GM19193 (cell line): ENCODE measurements around the gene NOS2.

Experiments used
- POLR2A ChIP-seq: IDR thresholded peaks from 4 replicates; pipeline ENCODE4 v1.6.1; 2011; ENCODE audit not compliant: insufficient read depth, insufficient read length; ENCODE audit errors: extremely low read depth

The NOS2 gene

DNA sequence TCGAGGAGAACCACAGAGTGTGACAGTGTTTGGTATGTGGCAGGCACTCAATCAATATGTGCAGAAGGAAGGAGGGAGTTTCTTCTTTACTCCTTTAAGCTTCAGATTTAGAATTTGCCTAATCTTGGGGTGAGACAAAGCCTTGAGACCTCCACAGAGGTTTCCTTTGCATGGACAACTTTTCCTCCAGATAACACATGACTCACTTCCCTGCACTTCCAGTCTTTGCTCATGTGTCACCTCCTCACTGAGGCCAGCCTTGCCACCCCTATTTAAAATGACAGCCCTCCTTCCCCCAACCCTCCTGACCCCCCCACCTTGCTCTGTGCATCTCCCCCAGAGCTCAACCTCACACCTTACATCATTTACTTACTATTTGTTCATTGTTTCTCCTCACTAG is 17.4 kb upstream of the NOS2 start:
- no peak for TF ChIP-seq POLR2A

DNA sequence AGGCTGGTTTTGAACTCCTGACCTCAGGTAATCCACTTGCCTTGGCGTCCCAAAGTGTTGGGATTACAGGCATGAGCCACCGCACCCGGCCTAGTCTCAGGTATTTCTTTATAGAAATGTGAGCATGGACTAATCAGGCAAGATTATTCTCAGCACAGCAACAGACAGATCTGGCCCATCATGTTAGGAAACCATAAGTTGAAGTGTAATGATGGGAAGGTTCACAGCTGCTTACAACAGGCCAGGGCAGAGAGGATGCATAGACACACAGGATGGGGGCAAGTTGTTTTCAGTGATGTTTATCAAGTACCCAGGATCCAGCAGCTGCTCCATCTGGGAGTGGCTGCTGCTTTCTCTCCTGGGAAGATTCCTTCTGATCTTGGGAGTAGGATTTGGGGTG is 16.6 kb upstream of the NOS2 start:
- TF ChIP-seq POLR2A: no peak

DNA sequence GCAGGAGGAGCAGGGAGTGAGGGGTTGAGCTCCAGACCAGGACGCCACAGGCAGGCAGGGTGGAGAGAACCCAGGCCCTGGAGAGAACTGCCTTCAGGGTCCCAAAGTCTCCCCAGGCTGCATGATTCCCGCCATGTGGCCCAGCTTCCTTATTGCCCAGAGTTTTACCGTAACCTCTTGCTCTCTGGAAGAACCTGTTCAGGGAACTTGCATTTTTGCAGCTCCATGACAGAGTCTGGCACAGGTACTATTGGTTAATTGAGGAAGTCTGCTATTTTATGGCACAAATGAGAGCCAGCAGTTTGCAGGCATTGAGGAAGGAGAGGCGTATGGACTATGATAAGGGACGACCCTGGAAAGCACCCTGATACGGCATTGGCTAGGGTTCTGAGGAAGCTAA is 11.6 kb upstream of the NOS2 start:
- no peak for TF ChIP-seq POLR2A

DNA sequence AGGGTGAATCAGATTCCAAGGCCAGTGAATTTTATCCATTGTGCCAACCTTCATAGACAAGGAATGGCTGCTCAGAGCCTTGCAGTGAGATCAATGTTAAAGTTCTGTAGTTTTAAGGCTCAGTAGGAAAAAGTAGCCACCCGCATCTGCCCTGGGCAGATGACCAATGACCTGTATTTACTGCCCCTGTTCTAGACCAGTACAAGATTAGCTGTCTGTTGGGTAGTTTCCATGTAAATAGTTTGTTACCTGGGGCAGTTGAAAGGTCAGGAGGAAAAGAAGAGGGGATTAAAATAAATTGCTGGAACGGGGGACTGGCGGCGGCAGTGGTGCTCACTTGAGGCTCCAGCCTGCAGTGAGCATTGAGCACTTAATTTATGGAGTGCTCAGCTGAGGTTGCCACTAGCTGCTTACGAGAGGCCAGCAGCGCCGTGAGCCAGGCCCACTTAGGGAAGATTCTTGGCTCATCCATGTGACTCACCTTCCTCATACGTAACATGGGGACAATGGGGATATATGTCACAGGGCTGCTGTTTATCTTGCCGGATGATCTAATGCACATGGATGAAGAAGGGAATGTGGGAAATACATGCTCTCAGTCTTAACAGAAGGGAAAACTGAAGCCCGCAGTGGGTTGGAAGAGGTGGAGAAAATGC is 10.7 kb upstream of the NOS2 start:
- no peak for TF ChIP-seq POLR2A

DNA sequence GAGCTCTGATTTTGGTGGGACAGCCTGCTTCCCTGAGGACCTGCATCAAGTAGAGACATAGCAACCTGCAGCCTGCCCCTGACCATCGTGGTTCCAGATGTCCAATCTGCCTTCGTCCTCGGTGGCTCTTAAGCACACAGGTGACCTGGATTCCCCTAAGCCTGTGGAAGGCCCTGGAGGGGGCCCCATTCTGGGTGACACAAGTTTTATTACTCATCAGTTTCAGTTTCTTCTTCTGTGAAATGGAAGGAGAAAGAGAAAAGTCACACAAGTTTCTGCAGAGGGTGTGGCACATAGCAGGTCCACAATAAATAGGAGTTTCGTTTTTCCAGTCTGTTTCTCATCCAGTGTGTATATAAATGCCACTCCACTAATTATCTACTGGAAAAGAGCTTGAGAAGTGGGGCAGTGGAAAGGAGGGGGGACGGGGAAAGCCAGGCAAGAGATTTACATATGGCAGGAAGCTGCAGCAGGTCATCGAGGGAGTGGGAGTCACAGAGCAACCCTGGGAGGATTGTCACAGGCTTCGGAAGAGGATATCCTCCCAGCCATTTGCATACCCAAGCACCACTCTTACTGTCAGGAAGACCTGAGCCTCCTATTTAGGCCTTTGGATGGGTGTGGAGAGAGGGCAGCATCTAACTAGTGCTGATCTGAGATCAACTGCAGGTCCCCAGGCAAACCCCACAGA is 10.0 kb upstream of the NOS2 start:
- TF ChIP-seq POLR2A: peak; percentile 30

DNA sequence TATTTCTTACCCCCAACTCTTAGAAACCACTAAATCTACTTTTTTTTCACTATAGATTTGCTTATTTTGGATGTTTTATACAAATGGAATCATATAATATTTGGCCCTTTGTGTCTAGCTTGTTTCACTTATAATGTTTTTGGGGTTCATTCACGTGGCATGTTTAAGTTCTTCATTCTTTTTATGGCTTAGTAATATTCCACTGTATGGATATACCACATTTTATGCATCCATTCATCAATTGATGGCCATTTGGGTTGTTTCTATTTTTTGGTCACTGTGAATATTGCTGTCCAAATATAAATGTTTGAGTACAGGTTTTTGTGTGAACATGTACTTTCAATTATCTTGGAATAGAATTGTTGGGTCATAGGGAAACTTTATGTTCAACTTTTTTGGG is 9.2 kb upstream of the NOS2 start:
- TF ChIP-seq POLR2A: no peak

DNA sequence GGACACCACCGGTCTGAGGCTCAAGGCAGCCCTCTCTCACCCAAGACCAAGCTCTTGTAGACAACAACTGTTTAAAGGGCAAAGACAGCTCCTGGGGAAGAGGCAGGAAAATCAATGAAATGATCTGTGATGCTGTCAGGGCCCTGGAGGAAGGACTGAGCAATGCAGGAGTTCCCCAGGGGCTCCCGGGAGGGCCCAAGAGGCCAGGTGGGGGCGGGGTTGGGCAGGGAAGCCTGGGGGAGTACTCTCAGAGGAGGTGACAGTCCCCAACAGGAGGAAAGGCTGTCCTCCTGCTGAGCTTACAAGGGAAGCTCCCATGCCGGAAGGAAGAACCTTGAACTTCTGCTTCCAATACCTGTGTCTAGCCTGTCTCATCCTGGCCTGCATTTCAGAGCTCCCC is 8.3 kb upstream of the NOS2 start:
- TF ChIP-seq POLR2A: no peak

DNA sequence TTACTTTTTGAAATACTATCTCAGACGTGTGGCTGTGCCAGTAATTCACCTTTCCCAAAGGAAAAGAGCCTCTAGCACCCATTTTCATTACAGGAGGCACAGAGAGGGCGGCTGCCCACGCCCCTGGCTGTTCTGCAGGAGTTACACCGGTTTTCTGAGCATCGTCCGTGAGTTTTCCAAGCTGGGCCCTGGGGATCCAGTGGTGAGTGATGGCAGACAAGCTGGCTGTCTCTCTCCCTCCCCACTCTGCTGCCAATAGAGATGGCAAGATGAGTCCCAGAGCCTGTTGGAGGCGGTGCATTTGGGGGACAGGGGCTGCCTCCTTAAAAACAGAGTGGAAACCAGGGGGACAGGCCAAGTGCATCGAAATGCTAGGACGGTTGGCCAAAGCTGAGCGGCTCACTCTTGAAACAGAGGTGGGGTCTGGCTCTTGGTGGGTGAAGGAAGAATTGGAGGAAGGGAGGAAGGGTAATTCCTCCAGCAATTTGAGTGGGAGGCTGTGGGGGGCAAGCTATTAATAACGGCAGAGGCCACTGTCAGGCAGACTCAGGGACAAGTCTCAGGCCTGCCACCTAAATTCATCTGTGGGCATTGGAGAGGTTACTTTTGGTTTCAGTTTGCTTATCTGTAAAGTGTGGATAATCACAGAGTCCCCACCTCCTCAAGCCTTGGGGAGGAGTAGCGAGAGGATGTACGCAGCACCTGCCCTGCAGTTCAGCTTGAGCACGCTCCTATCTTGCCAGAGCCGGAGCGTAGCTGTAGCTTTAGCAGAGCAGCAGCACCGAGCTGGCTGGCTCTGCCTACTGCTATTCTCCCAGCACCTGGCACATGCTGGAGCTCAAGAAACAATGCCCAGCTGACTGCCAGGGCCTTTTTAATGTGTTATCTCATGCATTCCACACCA is 7.5 kb upstream of the NOS2 start:
- peak; percentile 80 for TF ChIP-seq POLR2A

DNA sequence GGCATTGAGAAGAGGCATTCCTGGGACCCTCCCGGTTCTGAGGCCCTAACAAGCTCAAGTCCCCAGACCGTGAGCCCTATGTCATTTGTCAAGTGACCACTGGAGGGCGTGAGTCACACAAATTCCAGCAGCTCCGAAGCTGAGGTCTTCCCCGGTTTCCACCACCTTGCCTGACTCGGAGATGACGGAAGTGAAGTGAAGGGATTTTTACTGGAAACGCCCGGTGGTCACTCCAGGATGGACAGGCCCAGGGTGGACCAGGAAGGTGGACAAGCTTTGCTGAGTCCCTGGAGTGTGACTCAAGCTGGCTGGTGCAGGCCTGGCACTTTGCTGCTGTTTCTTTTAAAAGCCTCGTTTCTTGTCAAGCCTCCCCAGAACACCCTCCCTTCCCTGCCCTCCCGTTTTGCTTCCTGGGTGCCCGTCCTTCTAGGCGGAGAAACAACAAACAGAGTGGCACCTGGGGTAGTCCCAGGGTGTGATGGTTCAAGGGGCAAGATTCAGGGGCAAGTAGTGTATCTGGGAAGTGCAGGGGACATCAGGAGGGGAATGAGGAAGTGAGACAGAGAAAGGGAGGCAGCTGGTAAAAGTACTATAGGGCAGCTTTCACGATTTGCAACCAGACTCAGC is 5.3 kb upstream of the NOS2 start:
- TF ChIP-seq POLR2A: peak; percentile 30

DNA sequence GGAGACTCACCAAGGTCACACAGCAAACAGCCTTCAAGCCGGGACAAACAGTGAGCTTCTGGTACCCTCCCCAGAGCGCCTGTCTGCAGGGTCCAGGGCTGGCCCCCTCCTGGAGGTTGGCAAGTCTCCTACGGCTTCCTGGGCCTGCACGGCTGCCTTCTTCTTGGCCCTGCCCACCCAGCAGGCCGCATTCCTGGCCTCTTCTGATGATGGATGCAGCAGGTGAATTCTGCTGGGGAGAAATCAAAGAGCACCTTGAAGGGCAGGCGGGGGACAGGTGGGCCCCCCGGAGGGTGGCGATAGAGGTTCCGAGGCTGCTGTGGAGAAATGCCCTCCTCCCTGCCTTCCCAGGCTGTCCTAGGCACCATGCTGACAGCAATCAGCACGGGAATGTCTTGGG is 3.8 kb upstream of the NOS2 start:
- TF ChIP-seq POLR2A: no peak

DNA sequence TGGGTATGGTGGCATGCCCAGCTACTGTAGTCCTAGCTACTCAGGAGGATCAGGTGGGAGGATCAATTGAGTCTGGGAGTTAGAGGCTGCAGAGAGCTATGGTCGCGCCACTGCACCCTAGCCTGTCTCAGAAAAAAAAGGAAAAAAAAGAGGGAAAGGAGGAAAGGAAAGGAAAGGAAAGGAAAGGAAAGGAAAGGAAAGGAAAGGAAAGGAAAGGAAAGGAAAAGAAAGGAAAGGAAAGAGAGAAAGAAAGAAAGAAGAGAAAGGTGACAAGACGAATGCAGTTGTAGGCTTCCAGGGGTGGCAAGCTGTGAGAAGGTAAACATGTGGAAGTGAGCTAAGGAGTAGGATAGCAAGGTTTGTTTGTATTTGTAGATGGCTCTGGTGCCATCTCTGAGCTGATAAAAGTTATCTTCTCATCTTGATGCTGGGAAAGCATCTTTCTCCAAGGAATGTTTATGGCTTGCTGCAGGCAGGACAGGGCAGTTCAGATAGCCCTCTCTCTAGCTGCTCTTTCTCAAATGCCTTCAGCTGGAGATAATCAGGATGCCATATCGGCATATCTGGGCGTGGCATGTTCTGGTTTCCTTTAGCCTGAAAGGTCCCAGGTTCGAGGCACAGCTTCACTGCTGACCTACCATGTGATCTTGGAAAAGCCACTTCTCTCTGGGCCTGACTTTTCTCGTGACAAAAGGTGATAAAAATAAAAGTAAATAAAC is 2.8 kb upstream of the NOS2 start:
- TF ChIP-seq POLR2A: no peak

DNA sequence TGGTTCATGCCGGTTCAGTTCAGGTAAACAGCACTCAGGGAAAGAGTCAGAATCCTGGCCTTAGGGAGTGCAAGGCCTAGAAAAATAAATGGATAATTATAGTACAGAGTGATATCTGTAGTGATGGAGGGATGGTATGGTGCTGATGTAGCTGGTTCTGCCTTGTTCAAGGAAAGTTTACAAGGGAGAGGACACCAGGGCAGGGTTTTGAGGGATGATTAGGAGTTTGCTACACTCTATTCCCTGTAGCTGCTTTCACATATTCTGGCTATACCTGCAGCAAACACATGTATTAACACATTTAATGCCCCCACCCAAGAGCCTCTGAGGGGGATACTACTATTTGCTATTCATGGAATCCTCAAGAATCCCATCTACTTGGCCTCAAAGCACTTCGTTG is 1.7 kb upstream of the NOS2 start:
- TF ChIP-seq POLR2A: no peak

DNA sequence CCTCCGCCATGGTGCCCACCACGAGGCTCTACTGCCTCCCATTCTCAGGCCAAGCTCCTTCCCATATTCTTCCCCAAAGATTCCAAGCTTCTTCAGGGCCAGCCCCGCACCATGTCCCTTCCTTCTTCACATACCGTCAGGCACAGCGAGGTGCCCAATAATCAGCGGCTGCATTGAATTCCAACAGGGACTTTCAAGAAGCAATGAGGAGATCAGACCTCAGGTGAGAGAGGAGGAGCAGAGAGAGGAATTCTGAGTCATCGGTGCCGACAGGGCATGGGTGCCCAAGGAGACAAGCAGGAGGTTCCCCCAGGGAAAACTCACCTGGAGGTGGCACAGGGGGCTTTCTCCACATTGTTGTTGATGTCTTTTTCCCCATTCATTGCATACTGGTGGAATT is 2.0 kb downstream of the NOS2 start:
- no peak for TF ChIP-seq POLR2A

DNA sequence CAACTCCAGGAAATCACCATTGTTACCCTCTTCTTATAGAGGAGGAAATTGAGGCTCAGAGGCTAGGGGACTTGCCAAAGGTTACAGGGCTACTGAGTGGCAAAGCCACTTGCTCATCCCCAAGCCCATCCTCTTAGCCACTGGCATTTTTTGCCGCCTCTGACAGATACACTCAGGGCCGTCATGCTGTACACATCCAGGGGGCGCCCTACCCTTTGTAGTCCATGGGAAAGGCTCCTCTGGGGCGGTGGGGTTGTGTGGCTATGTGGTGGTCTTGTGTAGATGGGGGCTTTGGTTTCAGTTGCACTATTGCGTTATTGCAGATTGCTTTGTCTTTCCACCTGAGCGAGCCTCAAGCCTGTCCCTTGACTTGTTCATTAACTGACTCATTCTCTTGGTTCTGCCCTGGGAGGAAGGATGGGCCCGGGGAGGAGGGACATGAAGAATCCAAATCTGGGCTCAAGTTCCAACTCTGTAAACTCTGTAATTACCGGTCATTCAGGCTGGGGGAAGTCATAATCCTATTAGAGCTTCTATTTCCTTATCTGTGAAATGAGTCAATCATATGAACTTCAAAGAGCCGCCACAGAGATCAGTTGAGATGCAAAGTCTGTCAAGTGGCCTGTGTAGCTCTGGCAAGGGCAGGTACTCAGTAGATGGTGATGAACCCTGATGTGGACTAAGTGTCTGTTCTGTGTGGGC is 2.8 kb downstream of the NOS2 start:
- TF ChIP-seq POLR2A: no peak

DNA sequence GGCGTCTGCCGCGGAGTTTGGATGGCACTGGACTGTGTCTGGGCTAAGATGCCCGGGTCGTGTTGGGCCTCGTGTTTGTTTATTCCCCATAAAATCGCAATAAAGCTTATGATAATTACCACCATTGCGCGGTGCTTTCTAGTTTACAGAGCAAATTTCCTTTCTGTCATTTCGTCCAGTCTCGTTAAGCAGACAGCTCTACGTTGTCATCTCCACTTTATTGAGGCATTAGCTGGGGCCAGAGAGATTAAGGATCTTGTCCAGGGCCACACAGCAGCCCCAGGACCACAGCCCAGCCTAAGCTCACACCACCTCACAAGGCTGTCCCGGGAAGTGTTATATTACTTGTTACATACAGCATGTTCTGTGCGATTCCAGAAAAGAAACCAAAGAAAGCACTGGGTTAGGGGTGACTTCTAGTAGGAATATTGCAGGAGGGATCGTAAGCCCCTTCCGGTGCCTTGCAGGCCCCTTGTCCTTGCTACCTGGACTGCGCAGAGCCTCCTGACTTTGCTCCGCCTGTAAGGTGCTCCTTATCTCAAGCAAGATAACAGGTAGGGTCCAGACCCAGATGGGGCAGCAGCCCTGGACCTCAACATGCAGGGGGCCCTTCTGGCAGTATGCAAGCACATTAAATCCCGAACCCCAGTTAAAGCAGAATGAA is 6.3 kb downstream of the NOS2 start:
- no peak for TF ChIP-seq POLR2A
